GM12873 (cell line): Measurements from ENCODE around the gene GUCY1B1.

ENCODE experiments used
- TF ChIP-seq, protein P1 (sequence below): IDR thresholded peaks from 2 replicates; pipeline ENCODE4 v1.5.1; 2012; ENCODE audit warnings: low read depth, mild to moderate bottlenecking, moderate library complexity, low read length, control low read depth; ENCODE audit not compliant: insufficient read depth; ENCODE audit errors: missing control alignments

GUCY1B1 gene

DNA sequence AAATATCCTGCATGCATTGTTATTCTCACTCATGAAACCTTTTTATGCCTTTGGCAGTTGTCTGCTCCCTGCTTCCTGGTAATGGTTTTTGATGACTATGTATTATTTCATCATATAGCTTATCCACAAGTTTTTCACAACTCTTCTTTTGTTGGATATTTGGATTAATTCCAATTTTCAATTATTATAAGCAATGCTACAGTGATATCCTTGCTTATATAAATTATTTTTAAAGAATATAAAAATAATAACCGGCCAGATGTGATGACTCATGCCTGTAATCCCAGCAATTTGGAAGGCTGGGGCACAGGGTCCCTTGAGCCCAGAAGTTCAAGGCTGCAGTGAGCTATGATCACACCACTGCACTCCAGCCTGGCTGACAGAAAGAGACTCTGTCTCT is 60.2 kb downstream of the GUCY1B1 start:
- TF ChIP-seq, protein P1, sequence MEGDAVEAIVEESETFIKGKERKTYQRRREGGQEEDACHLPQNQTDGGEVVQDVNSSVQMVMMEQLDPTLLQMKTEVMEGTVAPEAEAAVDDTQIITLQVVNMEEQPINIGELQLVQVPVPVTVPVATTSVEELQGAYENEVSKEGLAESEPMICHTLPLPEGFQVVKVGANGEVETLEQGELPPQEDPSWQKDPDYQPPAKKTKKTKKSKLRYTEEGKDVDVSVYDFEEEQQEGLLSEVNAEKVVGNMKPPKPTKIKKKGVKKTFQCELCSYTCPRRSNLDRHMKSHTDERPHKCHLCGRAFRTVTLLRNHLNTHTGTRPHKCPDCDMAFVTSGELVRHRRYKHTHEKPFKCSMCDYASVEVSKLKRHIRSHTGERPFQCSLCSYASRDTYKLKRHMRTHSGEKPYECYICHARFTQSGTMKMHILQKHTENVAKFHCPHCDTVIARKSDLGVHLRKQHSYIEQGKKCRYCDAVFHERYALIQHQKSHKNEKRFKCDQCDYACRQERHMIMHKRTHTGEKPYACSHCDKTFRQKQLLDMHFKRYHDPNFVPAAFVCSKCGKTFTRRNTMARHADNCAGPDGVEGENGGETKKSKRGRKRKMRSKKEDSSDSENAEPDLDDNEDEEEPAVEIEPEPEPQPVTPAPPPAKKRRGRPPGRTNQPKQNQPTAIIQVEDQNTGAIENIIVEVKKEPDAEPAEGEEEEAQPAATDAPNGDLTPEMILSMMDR: no peak

DNA sequence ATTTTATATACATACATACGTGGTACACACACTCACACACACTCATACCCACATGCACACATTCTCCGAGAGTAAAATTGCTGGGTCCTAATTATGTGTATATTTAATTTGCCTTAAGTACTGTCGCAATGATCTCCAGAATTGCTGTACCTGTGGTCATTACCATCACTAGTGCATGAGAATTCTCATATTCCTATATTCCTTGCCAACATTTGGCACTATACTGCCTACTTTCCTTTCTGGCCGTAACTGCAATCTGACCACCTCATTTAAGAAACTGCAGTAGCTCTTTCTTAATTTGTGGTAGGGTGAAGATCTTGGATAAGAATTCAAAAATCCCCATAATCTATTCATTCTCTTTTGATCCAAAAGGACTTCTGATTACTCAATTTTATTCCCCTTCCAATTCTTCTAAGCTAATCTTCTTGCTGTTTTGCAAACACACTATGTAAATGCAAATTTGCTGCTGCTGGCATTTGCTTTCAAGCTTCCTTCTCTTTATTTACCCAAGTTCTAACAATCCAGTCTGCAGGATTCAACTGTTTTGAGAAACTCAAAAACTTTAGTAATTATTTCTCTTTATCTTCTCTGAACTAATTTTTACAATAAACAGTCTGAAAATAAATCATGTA is 62.2 kb downstream of the GUCY1B1 start:
- TF ChIP-seq, protein P1: no peak

DNA sequence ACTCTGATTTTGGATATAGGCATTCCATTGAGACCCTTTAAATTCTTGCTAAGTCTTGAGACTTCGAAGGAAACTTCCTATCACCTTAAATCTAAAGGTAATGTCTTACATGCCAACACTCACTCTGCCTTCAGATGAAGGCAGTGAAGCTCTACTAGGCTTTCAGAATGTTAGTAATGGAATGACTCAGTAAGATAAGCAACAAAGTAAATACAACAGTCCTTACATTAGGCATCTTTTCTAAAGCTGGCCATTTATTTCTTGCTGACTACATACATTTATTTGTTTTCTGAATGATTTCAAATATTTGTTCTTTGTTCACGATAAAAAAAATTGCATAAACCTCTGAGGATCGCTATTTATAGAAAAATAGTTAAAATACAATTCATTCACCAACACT is 63.8 kb downstream of the GUCY1B1 start:
- TF ChIP-seq, protein P1: no peak

DNA sequence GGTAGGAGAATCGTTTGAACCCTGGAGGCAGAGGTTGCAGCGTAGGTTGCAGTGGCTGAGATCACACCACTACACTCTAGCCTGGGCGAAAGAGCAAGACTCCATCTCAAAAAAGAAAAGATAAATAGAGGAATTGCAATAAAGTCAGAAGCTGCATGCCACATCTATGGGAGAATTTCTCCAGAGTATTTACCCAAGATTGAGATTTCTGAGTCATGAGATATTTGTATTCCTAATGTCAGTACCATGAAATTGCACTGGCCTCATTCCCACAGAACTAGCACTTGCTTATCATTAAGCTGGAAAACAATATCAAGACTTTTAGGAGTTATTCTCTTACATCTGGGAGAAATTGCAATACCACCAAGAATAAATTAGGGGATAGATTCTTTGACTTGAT is 69.8 kb downstream of the GUCY1B1 start:
- TF ChIP-seq, protein P1: no peak

DNA sequence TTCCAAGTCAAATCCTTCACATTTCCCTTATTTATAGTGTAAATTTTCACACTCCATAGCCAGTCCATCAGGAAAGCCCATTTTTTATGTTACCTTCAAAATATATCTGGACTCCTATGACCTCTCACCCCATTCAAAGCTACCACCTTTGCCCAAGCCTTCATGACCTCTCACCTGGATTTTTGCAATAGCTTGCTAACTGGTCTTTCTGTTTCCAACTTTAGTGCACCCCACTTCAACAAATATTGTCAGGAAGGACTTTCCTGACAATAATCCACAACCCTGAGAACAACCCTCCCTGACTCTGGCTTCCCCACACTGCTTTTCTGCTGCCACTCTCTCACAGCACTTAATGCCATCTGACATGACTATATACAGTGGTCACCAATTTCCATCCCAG is 73.8 kb downstream of the GUCY1B1 start:
- TF ChIP-seq, protein P1: no peak

DNA sequence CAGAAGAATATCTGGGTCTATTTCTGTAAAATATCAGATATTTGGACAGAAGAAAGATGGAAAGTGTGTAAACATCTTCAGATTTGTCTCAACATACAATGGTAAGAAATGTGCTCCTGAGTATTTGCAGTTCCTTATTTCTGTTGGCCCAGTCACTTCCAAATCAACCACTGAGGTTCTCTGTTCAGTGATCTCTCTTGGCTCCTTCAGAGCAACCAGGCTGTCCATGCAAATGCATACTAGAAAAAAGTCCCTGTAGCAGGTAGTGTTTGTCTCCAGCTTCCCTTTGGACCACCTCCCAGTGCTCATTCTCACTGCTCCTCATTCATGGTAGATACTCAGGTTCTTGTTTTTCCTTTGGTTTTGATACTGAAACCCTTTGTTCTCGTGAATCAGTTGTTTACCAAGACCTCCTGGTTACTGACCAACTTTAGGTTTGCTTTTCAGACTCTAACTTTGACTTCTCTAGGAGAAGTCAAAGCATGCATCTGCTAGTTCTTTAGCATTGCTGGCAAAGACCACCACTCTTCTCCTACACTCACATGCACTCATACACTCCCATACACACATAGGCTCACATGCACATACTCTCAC is 78.5 kb downstream of the GUCY1B1 start:
- TF ChIP-seq, protein P1: no peak

DNA sequence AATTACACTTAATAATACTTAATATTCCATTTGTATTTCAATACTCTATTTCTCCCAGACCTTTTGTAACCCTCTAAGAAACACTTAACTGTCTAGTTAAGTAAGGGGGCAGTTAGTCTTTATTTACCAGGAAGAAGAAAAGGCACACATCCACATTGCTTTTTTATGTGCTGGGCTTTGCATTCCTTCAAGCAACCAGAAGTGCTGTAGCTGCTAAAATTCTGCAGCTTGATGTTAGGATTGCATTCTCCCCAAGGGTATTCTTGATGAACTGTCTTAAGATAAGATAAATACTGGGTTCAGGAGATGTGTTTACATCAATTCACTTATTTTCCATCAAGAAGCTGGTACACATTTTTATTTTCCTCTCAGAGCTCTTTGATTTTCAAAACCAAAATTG is 83.3 kb downstream of the GUCY1B1 start:
- TF ChIP-seq, protein P1: no peak

DNA sequence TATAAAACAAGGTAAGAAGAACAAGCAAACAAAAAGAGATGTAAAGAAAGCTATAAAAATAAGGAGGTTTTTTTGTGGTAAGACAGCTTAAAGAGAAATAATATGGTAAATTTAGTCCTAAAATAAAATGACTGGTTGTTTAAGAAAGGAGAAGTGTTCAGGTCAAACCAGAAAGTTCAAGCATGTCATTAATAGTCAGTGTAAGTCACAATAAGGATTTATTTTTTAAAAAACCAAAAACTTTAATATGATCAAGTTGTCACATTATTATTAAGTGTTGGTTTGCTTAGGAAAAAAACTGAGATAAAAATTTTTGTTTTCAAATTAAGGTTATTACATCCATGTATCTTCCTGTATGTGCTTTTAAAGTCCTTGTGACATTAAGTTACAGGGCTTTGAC is 88.1 kb downstream of the GUCY1B1 start:
- TF ChIP-seq, protein P1: no peak
